GM12878 (cell line): ENCODE measurements around the gene VGF. TPM values are rescaled to one million over a fixed set of nuclear protein-coding genes. Genes with fewer than 3 reads are reported as not detected.

ENCODE experiments used
- ATAC-seq: fragments of 200-7000 bp; cut with Tn5 transposase; 3 replicates; pipeline ENCODE4 v1.9.1; 2020; ENCODE audit warnings: mild to moderate bottlenecking, moderate library complexity
- BruUV-seq: library from RNA; stranded (reverse); fragments of 400-500 nt; replicated peaks from 2 replicates; lab custom pipeline; 2021; lab: Mats Ljungman, UMichigan
- CTCF ChIA-PET: fragments of 300-600 bp; sonication (Branson Sonifier 250); formaldehyde crosslinking; extraction: SDS; loops from one replicate; lab custom pipeline; 2021; ENCODE audit warnings: inconsistent platforms; lab: Yijun Ruan, JAX
- POLR2A ChIA-PET: fragments of 350-600 bp; formaldehyde crosslinking; extraction: SDS; loops from one replicate; lab custom pipeline; 2021; ENCODE audit warnings: inconsistent platforms; lab: Charles Lee
- RAD21 ChIA-PET: fragments of 300-600 bp; sonication (Branson Sonifier 250); formaldehyde crosslinking; loops from one replicate; lab custom pipeline; 2023; ENCODE audit warnings: antibody characterized with exemption; ENCODE audit not compliant: unreplicated experiment; lab: Charles Lee
- SMC1A ChIA-PET: fragments of 300-600 bp; sonication (Branson Sonifier 250); formaldehyde crosslinking; loops from one replicate; lab custom pipeline; 2023; ENCODE audit not compliant: unreplicated experiment, uncharacterized antibody; lab: Charles Lee
- DNase-seq: peaks from one replicate; pipeline ENCODE4 v3.0.0-alpha.2; 2011; ENCODE audit warnings: low read depth, low spot score
- FAIRE-seq: peaks from 3 replicates; lab custom pipeline; 2011; peaks lifted over from hg19 to GRCh38; lab: Jason Lieb, UNC
- H2AFZ ChIP-seq: 2 replicates; pipeline ENCODE4 v1.6.0; 2011; ENCODE audit warnings: low read depth, low read length, control low read depth; ENCODE audit not compliant: control insufficient read depth
- H3K27ac ChIP-seq: 2 replicates; pipeline ENCODE4 v1.5.1; 2011; ENCODE audit warnings: control low read depth; ENCODE audit not compliant: control insufficient read depth, insufficient read depth
- H3K27me3 ChIP-seq, 2 experiments: replicated peaks in 1 of 2; 2 replicates each; pipeline versions ENCODE4 v1.6.0 to v1.6.1; 2011; ENCODE audit warnings: low read length in 1 of 2; ENCODE audit not compliant: control insufficient read depth in 2 of 2, insufficient read depth in 2 of 2
- H3K36me3 ChIP-seq, 2 experiments: 2 replicates each; pipeline ENCODE4 v1.5.1; 2011; ENCODE audit warnings: low read length in 1 of 2; ENCODE audit not compliant: control insufficient read depth in 2 of 2, insufficient read depth in 2 of 2
- H3K4me1 ChIP-seq: 2 replicates; pipeline ENCODE4 v1.6.1; 2011; ENCODE audit warnings: mild to moderate bottlenecking, low read length, moderate library complexity, mixed read lengths; ENCODE audit not compliant: control insufficient read depth, insufficient read depth
- H3K4me2 ChIP-seq: 2 replicates; pipeline ENCODE4 v1.6.0; 2011; ENCODE audit warnings: control low read depth; ENCODE audit not compliant: control insufficient read depth, insufficient read depth
- H3K4me3 ChIP-seq: fragments of 200-600 bp; sonication (generic); 2 replicates; pipeline ENCODE4 v1.5.1; 2016
- H3K79me2 ChIP-seq: 2 replicates; pipeline ENCODE4 v1.6.0; 2011; ENCODE audit warnings: low read length; ENCODE audit not compliant: control insufficient read depth, insufficient read depth
- H3K9ac ChIP-seq: 2 replicates; pipeline ENCODE4 v1.8.0; 2011; ENCODE audit warnings: low read length, control low read depth, mixed read lengths; ENCODE audit not compliant: control insufficient read depth, insufficient read depth
- H3K9me3 ChIP-seq: replicated peaks from 3 replicates; pipeline ENCODE4 v1.5.1; 2011; ENCODE audit warnings: mild to moderate bottlenecking, low read length; ENCODE audit not compliant: control insufficient read depth, insufficient read depth
- H4K20me1 ChIP-seq: 2 replicates; pipeline ENCODE4 v1.6.0; 2011; ENCODE audit not compliant: control insufficient read depth, insufficient read depth
- BHLHE40 ChIP-seq, 2 experiments: fragments of 450-650 bp in 1 of 2; IDR thresholded peaks; 2 replicates each; pipeline ENCODE4 v1.6.1; 2011 to 2017; ENCODE audit warnings: low read depth in 2 of 2, borderline replicate concordance in 1 of 2, improper control_type of control experiment in 1 of 2, low read length in 1 of 2, mild to moderate bottlenecking in 1 of 2
- RAD51 ChIP-seq: fragments of 450-650 bp; IDR thresholded peaks from 2 replicates; pipeline ENCODE4 v1.6.1; 2016; ENCODE audit warnings: moderate library complexity, mild to moderate bottlenecking, inconsistent platforms
- WGBS: methylation state at CpG from one replicate; pipeline ENCODE4 v1.1.6; 2016; ENCODE audit warnings: low lambda C conversion rate; ENCODE audit not compliant: insufficient replicate concordance, insufficient coverage; ENCODE audit errors: missing lambda C conversion rate; 5-methylcytosine and 5-hydroxymethylcytosine counted together
- in situ Hi-C: fragments of 300-500 bp; cut with MboI; formaldehyde crosslinking; loops from 9 replicates; pipeline ENCODE4 v1.14.3; 2018; ENCODE audit warnings: mixed read lengths
- intact Hi-C: fragments of 100-400 bp; cut with micrococcal nuclease; formaldehyde crosslinking; loops from one replicate; pipeline ENCODE4 v1.14.2; 2022; ENCODE audit not compliant: unreplicated experiment
- polyA plus RNA-seq, 11 experiments: library from polyadenylated mRNA; depleted of rRNA in 4 of 11; unstranded in 6 of 11; stranded (reverse) in 5 of 11; fragments of >200 nt; fragmentation: Nextera tagmentation in 4 of 11; fragmentation: Illumina TruSeq in 1 of 11; extraction: Ambion mirVana in 4 of 11; extraction: Trizol in 1 of 11; gene quantifications; 1 replicate in 1 of 11; 2 replicates in 10 of 11; pipeline versions ENCODE4 v1.2.1 to v1.2.3, GENCODE V29; 2011 to 2016; ENCODE audit warnings: inconsistent platforms in 2 of 11, missing spikeins in 2 of 11, low read depth in 1 of 11
- total RNA-seq, 4 experiments: library from RNA; depleted of rRNA in 3 of 4; stranded (reverse); fragments of >200 nt in 3 of 4; fragmentation: Illumina TruSeq in 1 of 4; extraction: Trizol in 1 of 4; gene quantifications; 2 replicates each; pipeline versions ENCODE4 v1.2.1 to v1.2.3, GENCODE V29; 2013 to 2021

Gene VGF
- total and polyA plus RNA-seq, 10 of the 15 experiments (the other 5 are each of a cell fraction or from before 2014, with no cell fraction given) = 0.09 to 0.25 (median 0.17) TPM; not detected in 6

GRCh38 chr7:101172854-101173751, 7.7 kb upstream of the VGF start:
- no TSS peak for BruUV-seq
- H3K4me2 ChIP-seq = peak overlapping the region; percentile 50; the same call in 1 of the 2 replicates

More at GRCh38 chr7:101172854-101173751, 7.7 kb upstream of the VGF start:
- Histone ChIP-seq H3K79me2 (no peaks in the 10 kb centered on the region), H4K20me1 (no peaks in the 10 kb centered on the region), H2AFZ (no peak overlapping the region; the same call in 1 of the 2 replicates), H3K4me3 (0 out of 2 replicates have a peak overlapping the region, but pooled peaks have one; percentile 23), H3K27ac (no peak overlapping the region), H3K9ac (no peak overlapping the region), H3K27me3 (peaks cover 26 to 32% of the 10 kb centered on the region in 2 experiments), H3K4me1 (peaks cover 7% of the 10 kb centered on the region; the same call in 1 of the 2 replicates), H3K9me3 (no peaks in the 10 kb centered on the region; the same call in 2 of the 3 replicates), H3K36me3 (no peaks in the 10 kb centered on the region)
- in situ Hi-C loops (no loop called here), intact Hi-C loops (no loop called here)
- CTCF ChIA-PET = interaction anchor here (0.9 to 2.8 kb wide), 8 partner anchors 7 to 110 kb away, joined by 3 to 35 read pairs (median 6); partner anchors contain the start of genes VGF and ZNHIT1
- POLR2A ChIA-PET = interaction anchor here (0.6 to 1.0 kb wide), 3 partner anchors 8 to 29 kb away, joined by 3 to 4 read pairs (median 3); partner anchors contain the start of gene VGF
- SMC1A ChIA-PET = interaction anchor here (0.7 to 1.8 kb wide), 8 partner anchors 9 to 149 kb away, joined by 3 to 7 read pairs (median 4); partner anchors contain the start of genes IFT22, PLOD3 and ZNHIT1
- 10% methylated on average over 45 of the region's 53 CpGs for WGBS
- RAD21 ChIA-PET = interaction anchor here (0.9 to 2.4 kb wide), 7 partner anchors 8 to 110 kb away, joined by 3 to 15 read pairs (median 3); partner anchors contain the start of gene VGF
- ATAC-seq (peak; percentile 22), DNase-seq (no peak), FAIRE-seq (no peak)
- TF ChIP-seq BHLHE40 (IDR thresholded peaks at IDR 0.05; ENCODE audit: borderline replicate concordance in 1 of 2, low read depth in 2 of 2, low read length in 1 of 2) (peak in 1 of 2 experiments; percentile 17; a peak in 1 of 4 replicates), RAD51 (no peak)
